WTC11 (cell line): ENCODE results near the gene ABR. TPM values are rescaled to one million over a fixed set of nuclear protein-coding genes. Genes with fewer than 3 reads are reported as not detected.
A peak's percentile ranks its signal among the peaks of the same experiment; 100 is the strongest.
"Not testable (repeated sequence)": the region's sequence is repeated elsewhere in the genome, so short reads cannot be mapped to it uniquely, and the experiment has no call there.

Source experiments
- ATAC-seq: fragments of 200-7000 bp; cut with Tn5 transposase; 2 replicates; pipeline ENCODE4 v1.10.0; 2021; ENCODE audit warnings: mild to moderate bottlenecking, moderate library complexity
- CTCF ChIA-PET: fragments of 300-600 bp; sonication (Branson Sonifier 250); formaldehyde crosslinking; loops from one replicate; lab custom pipeline; 2021; ENCODE audit warnings: antibody characterized with exemption; lab: Charles Lee
- POLR2A ChIA-PET: fragments of 350-600 bp; sonication (Branson Sonifier 250); formaldehyde crosslinking; loops from one replicate; lab custom pipeline; 2021; ENCODE audit warnings: antibody characterized with exemption; lab: Charles Lee
- DNase-seq: peaks from one replicate; pipeline ENCODE4 v3.0.0; 2021; ENCODE audit warnings: low spot score
- H3K27ac Mint-ChIP-seq: 2 replicates; pipeline ENCODE4 v1.8.0; 2021; ENCODE audit warnings: mixed read lengths
- H3K27me3 Mint-ChIP-seq: 2 replicates; pipeline ENCODE4 v1.8.0; 2021; ENCODE audit warnings: low read depth, mild to moderate bottlenecking, moderate library complexity, mixed read lengths
- H3K36me3 Mint-ChIP-seq: 2 replicates; pipeline ENCODE4 v1.8.0; 2021; ENCODE audit warnings: mixed read lengths
- H3K4me1 Mint-ChIP-seq: 2 replicates; pipeline ENCODE4 v1.8.0; 2022; ENCODE audit warnings: mixed read lengths
- H3K4me3 Mint-ChIP-seq: 2 replicates; pipeline ENCODE4 v1.8.0; 2021; ENCODE audit warnings: mild to moderate bottlenecking, moderate library complexity, mixed read lengths
- H3K9me3 Mint-ChIP-seq: 2 replicates; pipeline ENCODE4 v1.8.0; 2021; ENCODE audit warnings: mixed read lengths
- CREM ChIP-seq: sonication (generic); formaldehyde crosslinking; IDR thresholded peaks from 2 replicates; pipeline ENCODE4 v1.8.1; 2022; ENCODE audit warnings: mild to moderate bottlenecking, missing genetic modification reagents, moderate library complexity
- GABPB1 ChIP-seq: sonication (generic); formaldehyde crosslinking; IDR thresholded peaks from 2 replicates; pipeline ENCODE4 v1.8.1; 2023; ENCODE audit warnings: mild to moderate bottlenecking, missing genetic modification reagents
- GRHL2 ChIP-seq: fragments of 250-450 bp; sonication (Bioruptor Pico); IDR thresholded peaks from 2 replicates; pipeline ENCODE4 v1.8.0; 2022; ENCODE audit warnings: mild to moderate bottlenecking, moderate library complexity; ENCODE audit not compliant: insufficient replicate concordance, severe bottlenecking
- SP1 ChIP-seq: sonication (generic); formaldehyde crosslinking; conservative IDR thresholded peaks from 2 replicates; pipeline ENCODE4 v1.8.1; 2022; ENCODE audit warnings: missing genetic modification reagents
- ZNF121 ChIP-seq: sonication (generic); formaldehyde crosslinking; IDR thresholded peaks from 2 replicates; pipeline ENCODE4 v1.8.0; 2023; ENCODE audit warnings: missing genetic modification reagents
- ZNF219 ChIP-seq: sonication (generic); formaldehyde crosslinking; IDR thresholded peaks from 2 replicates; pipeline ENCODE4 v1.8.0; 2023; ENCODE audit warnings: missing genetic modification reagents, mild to moderate bottlenecking, borderline replicate concordance
- ZNF263 ChIP-seq: sonication (generic); formaldehyde crosslinking; IDR thresholded peaks from 2 replicates; pipeline ENCODE4 v1.8.1; 2022; ENCODE audit warnings: low read depth, mild to moderate bottlenecking, moderate library complexity, missing genetic modification reagents
- ZNF317 ChIP-seq: sonication (generic); formaldehyde crosslinking; IDR thresholded peaks from 2 replicates; pipeline ENCODE4 v1.8.1; 2023; ENCODE audit warnings: low read depth, mild to moderate bottlenecking, moderate library complexity, missing genetic modification reagents, borderline replicate concordance
- total RNA-seq: library from RNA; stranded (reverse); gene quantifications from 3 replicates; pipeline ENCODE4 v1.2.3, GENCODE V29; 2021
- TF ChIP-seq, protein P1 (sequence below): sonication (generic); formaldehyde crosslinking; IDR thresholded peaks from 2 replicates; pipeline ENCODE4 v1.8.0; 2023; ENCODE audit warnings: mild to moderate bottlenecking, missing genetic modification reagents
- TF ChIP-seq, protein P2 (sequence below): sonication (generic); formaldehyde crosslinking; IDR thresholded peaks from 2 replicates; pipeline ENCODE4 v1.8.1; 2023; ENCODE audit warnings: mild to moderate bottlenecking, missing genetic modification reagents, moderate library complexity
- TF ChIP-seq, protein P3 (sequence below): fragments of 200-600 bp; IDR thresholded peaks from 2 replicates; pipeline ENCODE4 v1.8.0; 2022; ENCODE audit warnings: antibody characterized with exemption
- TF ChIP-seq, protein P4 (sequence below): sonication (generic); formaldehyde crosslinking; IDR thresholded peaks from 2 replicates; pipeline ENCODE4 v1.8.1; 2023; ENCODE audit warnings: mild to moderate bottlenecking, missing genetic modification reagents, moderate library complexity
- TF ChIP-seq, protein P5 (sequence below): sonication (generic); formaldehyde crosslinking; IDR thresholded peaks from 2 replicates; pipeline ENCODE4 v1.8.1; 2022; ENCODE audit warnings: low read depth, mild to moderate bottlenecking, moderate library complexity, missing genetic modification reagents, borderline replicate concordance

Gene ABR
- total RNA-seq, 1 experiment from 2014 or later: 38.0 TPM

- TF ChIP-seq, protein P1, sequence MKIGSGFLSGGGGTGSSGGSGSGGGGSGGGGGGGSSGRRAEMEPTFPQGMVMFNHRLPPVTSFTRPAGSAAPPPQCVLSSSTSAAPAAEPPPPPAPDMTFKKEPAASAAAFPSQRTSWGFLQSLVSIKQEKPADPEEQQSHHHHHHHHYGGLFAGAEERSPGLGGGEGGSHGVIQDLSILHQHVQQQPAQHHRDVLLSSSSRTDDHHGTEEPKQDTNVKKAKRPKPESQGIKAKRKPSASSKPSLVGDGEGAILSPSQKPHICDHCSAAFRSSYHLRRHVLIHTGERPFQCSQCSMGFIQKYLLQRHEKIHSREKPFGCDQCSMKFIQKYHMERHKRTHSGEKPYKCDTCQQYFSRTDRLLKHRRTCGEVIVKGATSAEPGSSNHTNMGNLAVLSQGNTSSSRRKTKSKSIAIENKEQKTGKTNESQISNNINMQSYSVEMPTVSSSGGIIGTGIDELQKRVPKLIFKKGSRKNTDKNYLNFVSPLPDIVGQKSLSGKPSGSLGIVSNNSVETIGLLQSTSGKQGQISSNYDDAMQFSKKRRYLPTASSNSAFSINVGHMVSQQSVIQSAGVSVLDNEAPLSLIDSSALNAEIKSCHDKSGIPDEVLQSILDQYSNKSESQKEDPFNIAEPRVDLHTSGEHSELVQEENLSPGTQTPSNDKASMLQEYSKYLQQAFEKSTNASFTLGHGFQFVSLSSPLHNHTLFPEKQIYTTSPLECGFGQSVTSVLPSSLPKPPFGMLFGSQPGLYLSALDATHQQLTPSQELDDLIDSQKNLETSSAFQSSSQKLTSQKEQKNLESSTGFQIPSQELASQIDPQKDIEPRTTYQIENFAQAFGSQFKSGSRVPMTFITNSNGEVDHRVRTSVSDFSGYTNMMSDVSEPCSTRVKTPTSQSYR (CRISPR knock-in tag): no peak
- TF ChIP-seq SP1 (CRISPR knock-in tag): no peak
- TF ChIP-seq, all 79 proteins: peak for 2
Observed at GRCh38 chr17:1123393-1123831, 56.4 kb downstream of the ABR start (continued).

GRCh38 chr17:1122533-1123392 is 57.0 kb downstream of the ABR start:
- Mint-ChIP-seq H3K36me3 (peaks cover 3% of the 10 kb centered on the region; the same call in 1 of the 2 replicates), H3K4me3 (no peak overlapping the region), H3K9me3 (0 out of 2 replicates have a peak, but pooled peaks cover 3% of the 10 kb centered on the region), H3K27me3 (peaks cover 2% of the 10 kb centered on the region), H3K4me1 (peaks cover 8% of the 10 kb centered on the region), H3K27ac (no peak overlapping the region)
- peak; percentile 91 for DNase-seq
- ChIA-PET POLR2A (interaction anchor here (0.5 kb wide), 1 partner anchor 65 kb away, joined by 4 read pairs; no protein-coding TSS in a partner anchor), CTCF (interaction anchor here (0.6 to 7.3 kb wide), 46 partner anchors 10 to 393 kb away, joined by 3 to 134 read pairs (median 5); partner anchors contain the start of gene ABR)
- ATAC-seq: peak; percentile 90
- TF ChIP-seq ZNF219 (CRISPR knock-in tag) (no peak), ZNF121 (peak; percentile 98), ZNF263 (CRISPR knock-in tag) (peak; percentile 86)
- TF ChIP-seq, protein P2, sequence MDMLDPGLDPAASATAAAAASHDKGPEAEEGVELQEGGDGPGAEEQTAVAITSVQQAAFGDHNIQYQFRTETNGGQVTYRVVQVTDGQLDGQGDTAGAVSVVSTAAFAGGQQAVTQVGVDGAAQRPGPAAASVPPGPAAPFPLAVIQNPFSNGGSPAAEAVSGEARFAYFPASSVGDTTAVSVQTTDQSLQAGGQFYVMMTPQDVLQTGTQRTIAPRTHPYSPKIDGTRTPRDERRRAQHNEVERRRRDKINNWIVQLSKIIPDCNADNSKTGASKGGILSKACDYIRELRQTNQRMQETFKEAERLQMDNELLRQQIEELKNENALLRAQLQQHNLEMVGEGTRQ (CRISPR knock-in tag): no peak
- TF ChIP-seq, protein P3, sequence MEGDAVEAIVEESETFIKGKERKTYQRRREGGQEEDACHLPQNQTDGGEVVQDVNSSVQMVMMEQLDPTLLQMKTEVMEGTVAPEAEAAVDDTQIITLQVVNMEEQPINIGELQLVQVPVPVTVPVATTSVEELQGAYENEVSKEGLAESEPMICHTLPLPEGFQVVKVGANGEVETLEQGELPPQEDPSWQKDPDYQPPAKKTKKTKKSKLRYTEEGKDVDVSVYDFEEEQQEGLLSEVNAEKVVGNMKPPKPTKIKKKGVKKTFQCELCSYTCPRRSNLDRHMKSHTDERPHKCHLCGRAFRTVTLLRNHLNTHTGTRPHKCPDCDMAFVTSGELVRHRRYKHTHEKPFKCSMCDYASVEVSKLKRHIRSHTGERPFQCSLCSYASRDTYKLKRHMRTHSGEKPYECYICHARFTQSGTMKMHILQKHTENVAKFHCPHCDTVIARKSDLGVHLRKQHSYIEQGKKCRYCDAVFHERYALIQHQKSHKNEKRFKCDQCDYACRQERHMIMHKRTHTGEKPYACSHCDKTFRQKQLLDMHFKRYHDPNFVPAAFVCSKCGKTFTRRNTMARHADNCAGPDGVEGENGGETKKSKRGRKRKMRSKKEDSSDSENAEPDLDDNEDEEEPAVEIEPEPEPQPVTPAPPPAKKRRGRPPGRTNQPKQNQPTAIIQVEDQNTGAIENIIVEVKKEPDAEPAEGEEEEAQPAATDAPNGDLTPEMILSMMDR: peak; percentile 66

GRCh38 chr17:1121442-1121817 is 58.4 kb downstream of the ABR start:
- not testable (repeated sequence) for DNase-seq, H3K4me1 Mint-ChIP-seq, H3K9me3 Mint-ChIP-seq, ATAC-seq, H3K27me3 Mint-ChIP-seq, H3K27ac Mint-ChIP-seq, H3K36me3 Mint-ChIP-seq, H3K4me3 Mint-ChIP-seq
- CTCF ChIA-PET: interaction anchor here (0.7 to 7.3 kb wide), 7 partner anchors 10 to 138 kb away, joined by 3 to 99 read pairs (median 30); no protein-coding TSS in a partner anchor
- POLR2A ChIA-PET: interaction anchor here (0.5 to 0.6 kb wide), 2 partner anchors 60 to 113 kb away, joined by 3 read pairs; no protein-coding TSS in a partner anchor

GRCh38 chr17:1120596-1121441 is 59.0 kb downstream of the ABR start:
- no peak overlapping the region for H3K27ac Mint-ChIP-seq
- peaks cover 3% of the 10 kb centered on the region; the same call in 1 of the 2 replicates for H3K36me3 Mint-ChIP-seq
- ATAC-seq (no peak), DNase-seq (no peak)
- ChIA-PET POLR2A (interaction anchor here (0.5 to 0.6 kb wide), 2 partner anchors 61 to 114 kb away, joined by 3 read pairs; no protein-coding TSS in a partner anchor), CTCF (interaction anchor here (0.7 to 7.3 kb wide), 5 partner anchors 9 to 139 kb away, joined by 3 to 99 read pairs (median 37); no protein-coding TSS in a partner anchor)
- peaks cover 2% of the 10 kb centered on the region for H3K27me3 Mint-ChIP-seq
- 0 out of 2 replicates have a peak, but pooled peaks cover 3% of the 10 kb centered on the region for H3K9me3 Mint-ChIP-seq
- peaks cover 10% of the 10 kb centered on the region for H3K4me1 Mint-ChIP-seq
- no peak overlapping the region for H3K4me3 Mint-ChIP-seq
- TF ChIP-seq, protein P3: no peak
- TF ChIP-seq CREM (CRISPR knock-in tag) (no peak), GABPB1 (no peak), GRHL2 (CRISPR knock-in tag) (no peak), ZNF317 (CRISPR knock-in tag) (no peak)
- TF ChIP-seq, protein P4, sequence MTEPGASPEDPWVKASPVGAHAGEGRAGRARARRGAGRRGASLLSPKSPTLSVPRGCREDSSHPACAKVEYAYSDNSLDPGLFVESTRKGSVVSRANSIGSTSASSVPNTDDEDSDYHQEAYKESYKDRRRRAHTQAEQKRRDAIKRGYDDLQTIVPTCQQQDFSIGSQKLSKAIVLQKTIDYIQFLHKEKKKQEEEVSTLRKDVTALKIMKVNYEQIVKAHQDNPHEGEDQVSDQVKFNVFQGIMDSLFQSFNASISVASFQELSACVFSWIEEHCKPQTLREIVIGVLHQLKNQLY (CRISPR knock-in tag): no peak
- TF ChIP-seq, protein P5, sequence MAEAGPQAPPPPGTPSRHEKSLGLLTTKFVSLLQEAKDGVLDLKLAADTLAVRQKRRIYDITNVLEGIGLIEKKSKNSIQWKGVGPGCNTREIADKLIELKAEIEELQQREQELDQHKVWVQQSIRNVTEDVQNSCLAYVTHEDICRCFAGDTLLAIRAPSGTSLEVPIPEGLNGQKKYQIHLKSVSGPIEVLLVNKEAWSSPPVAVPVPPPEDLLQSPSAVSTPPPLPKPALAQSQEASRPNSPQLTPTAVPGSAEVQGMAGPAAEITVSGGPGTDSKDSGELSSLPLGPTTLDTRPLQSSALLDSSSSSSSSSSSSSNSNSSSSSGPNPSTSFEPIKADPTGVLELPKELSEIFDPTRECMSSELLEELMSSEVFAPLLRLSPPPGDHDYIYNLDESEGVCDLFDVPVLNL (CRISPR knock-in tag): no peak
